ENCODE results near the gene MAP3K12. TPM values are rescaled to one million over a fixed set of nuclear protein-coding genes. Genes with fewer than 3 reads are reported as not detected.

MAP3K12 gene
- total RNA-seq, 3 donors from 2014 or later (not counting 1 experiment from before 2014, with no cell fraction given), result 15.3 to 21.8 (median 21.8) TPM

- TF ChIP-seq CTCF (IDR thresholded peaks at IDR 0.05), result no peak
- Histone ChIP-seq H3K27me3 (ENCODE audit: control insufficient read depth, insufficient read depth, low read length) (no peaks in the 10 kb centered on the region), H3K27ac (ENCODE audit: low read length) (no peak overlapping the region), H3K36me3 (ENCODE audit: control insufficient read depth, insufficient read depth, low read length) (peaks cover 23% of the 10 kb centered on the region), H3K4me3 (ENCODE audit: low read length) (no peak overlapping the region), H3K4me1 (ENCODE audit: control insufficient read depth, insufficient read depth, low read length) (peaks cover 33% of the 10 kb centered on the region), H3K9me3 (ENCODE audit: control insufficient read depth, insufficient read depth, low read length) (no peaks in the 10 kb centered on the region)
- WGBS (ENCODE audit: insufficient coverage), result 97% methylated on average over 8 of the region's 10 CpGs
- Mint-ChIP-seq H3K27me3 (ENCODE audit: low read depth in 2 of 2) (no peaks in the 10 kb centered on the region), H3K4me3 (no peak overlapping the region), H3K36me3 (no peaks in the 10 kb centered on the region), H3K27ac (no peak overlapping the region), H3K4me1 (peaks cover 15 to 33% of the 10 kb centered on the region in 2 donors), H3K9me3 (no peaks in the 10 kb centered on the region)
- no peak for ATAC-seq
- intact Hi-C loops (cut with micrococcal nuclease), result loop anchor here (10.0 kb wide), 2 partner anchors 178 to 298 kb away; partner anchors contain the start of genes AAAS and ITGB7
- no peak for DNase-seq
These were observed 3.9 kb upstream of the MAP3K12 start for GRCh38 chr12:53502983-53503728.

GRCh38 chr12:53502331-53502730 lies 3.1 kb upstream of the MAP3K12 start:
- intact Hi-C loops (cut with micrococcal nuclease), result loop anchor here (10.0 kb wide), 2 partner anchors 178 to 298 kb away; partner anchors contain the start of genes AAAS and ITGB7
- no peaks in the 10 kb centered on the region for H3K27me3 Mint-ChIP-seq (ENCODE audit: low read depth in 2 of 2)
- TF ChIP-seq CTCF (IDR thresholded peaks at IDR 0.05), result no peak
- ATAC-seq (no peak), DNase-seq (no peak)
- no peaks in the 10 kb centered on the region for H3K9me3 Mint-ChIP-seq
- WGBS (ENCODE audit: insufficient coverage), result 92% methylated on average over 9 of the region's 9 CpGs
- no peaks in the 10 kb centered on the region for H3K36me3 Mint-ChIP-seq
- Histone ChIP-seq H3K27me3 (ENCODE audit: control insufficient read depth, insufficient read depth, low read length) (no peaks in the 10 kb centered on the region), H3K4me1 (ENCODE audit: control insufficient read depth, insufficient read depth, low read length) (peaks cover 34% of the 10 kb centered on the region), H3K9me3 (ENCODE audit: control insufficient read depth, insufficient read depth, low read length) (no peaks in the 10 kb centered on the region), H3K27ac (ENCODE audit: low read length) (no peak overlapping the region), H3K36me3 (ENCODE audit: control insufficient read depth, insufficient read depth, low read length) (peaks cover 23% of the 10 kb centered on the region), H3K4me3 (ENCODE audit: low read length) (no peak overlapping the region)
- peak overlapping the region; percentile 28 for H3K4me3 Mint-ChIP-seq
- H3K27ac Mint-ChIP-seq, result peak overlapping the region; percentile 53 to 98
- peaks cover 16 to 37% of the 10 kb centered on the region in 2 donors for H3K4me1 Mint-ChIP-seq

GRCh38 chr12:53501615-53502181 lies 2.4 kb upstream of the MAP3K12 start:
- H3K9me3 ChIP-seq (ENCODE audit: control insufficient read depth, insufficient read depth, low read length), result no peaks in the 10 kb centered on the region
- WGBS (ENCODE audit: insufficient coverage), result 80% methylated on average over 10 of the region's 10 CpGs
- H3K27ac ChIP-seq (ENCODE audit: low read length), result peak overlapping the region; percentile 99
- H3K4me1 Mint-ChIP-seq, result peaks cover 18 to 37% of the 10 kb centered on the region in 2 donors
- H3K27me3 ChIP-seq (ENCODE audit: control insufficient read depth, insufficient read depth, low read length), result no peaks in the 10 kb centered on the region
- DNase-seq, result no peak
- no peaks in the 10 kb centered on the region for H3K9me3 Mint-ChIP-seq
- H3K4me1 ChIP-seq (ENCODE audit: control insufficient read depth, insufficient read depth, low read length), result peaks cover 34% of the 10 kb centered on the region
- peak overlapping the region; percentile 99 for H3K4me3 Mint-ChIP-seq
- no peak for ATAC-seq
- H3K36me3 ChIP-seq (ENCODE audit: control insufficient read depth, insufficient read depth, low read length), result peaks cover 19% of the 10 kb centered on the region
- no peak for TF ChIP-seq CTCF (IDR thresholded peaks at IDR 0.05)
- peak overlapping the region; percentile 56 for H3K4me3 ChIP-seq (ENCODE audit: low read length)
- H3K27ac Mint-ChIP-seq, result peak overlapping the region; percentile 98 to 99
- intact Hi-C loops (cut with micrococcal nuclease), result loop anchor here (1.0 to 10.0 kb wide), 5 partner anchors 8 to 297 kb away; partner anchors contain the start of genes AAAS and ITGB7
- H3K36me3 Mint-ChIP-seq, result no peaks in the 10 kb centered on the region
- no peaks in the 10 kb centered on the region for H3K27me3 Mint-ChIP-seq (ENCODE audit: low read depth in 2 of 2)

Measured in natural killer cell (primary cell).